Activated CD4-positive, alpha-beta T cell treated with anti-CD3 and anti-CD28 coated beads, Interleukin-2, amount 10 ng/mL, durations not matched to agents 24 days and 14 days (primary cell): ENCODE results near the gene YAP1. TPM values are rescaled to one million over a fixed set of nuclear protein-coding genes. Genes with fewer than 3 reads are reported as not detected.

ENCODE experiments used
- DNase-seq: peaks from one replicate; pipeline ENCODE4 v3.0.0; 2022
- H3K27ac Mint-ChIP-seq: one replicate; pipeline ENCODE4 v1.8.0; 2022; ENCODE audit warnings: mild to moderate bottlenecking, mixed read lengths
- H3K27me3 Mint-ChIP-seq: one replicate; pipeline ENCODE4 v1.8.0; 2022; ENCODE audit warnings: mixed read lengths
- H3K36me3 Mint-ChIP-seq: one replicate; pipeline ENCODE4 v1.8.0; 2022; ENCODE audit warnings: low read depth, mild to moderate bottlenecking, mixed read lengths
- H3K4me1 Mint-ChIP-seq: one replicate; pipeline ENCODE4 v1.8.0; 2021; ENCODE audit warnings: mixed read lengths
- H3K4me3 Mint-ChIP-seq: one replicate; pipeline ENCODE4 v1.8.0; 2022; ENCODE audit warnings: mild to moderate bottlenecking, moderate library complexity, mixed read lengths
- H3K9me3 Mint-ChIP-seq: one replicate; pipeline ENCODE4 v1.8.0; 2021; ENCODE audit warnings: mixed read lengths
- intact Hi-C: fragments of 100-400 bp; cut with micrococcal nuclease; formaldehyde crosslinking; loops from one replicate; pipeline ENCODE4 v1.15.1; 2023
- total RNA-seq: library from RNA; stranded (reverse); gene quantifications from 2 replicates; pipeline ENCODE4 v1.2.3, GENCODE V29; 2022

Gene YAP1
- total RNA-seq, 1 donor from 2014 or later: not detected

DNA sequence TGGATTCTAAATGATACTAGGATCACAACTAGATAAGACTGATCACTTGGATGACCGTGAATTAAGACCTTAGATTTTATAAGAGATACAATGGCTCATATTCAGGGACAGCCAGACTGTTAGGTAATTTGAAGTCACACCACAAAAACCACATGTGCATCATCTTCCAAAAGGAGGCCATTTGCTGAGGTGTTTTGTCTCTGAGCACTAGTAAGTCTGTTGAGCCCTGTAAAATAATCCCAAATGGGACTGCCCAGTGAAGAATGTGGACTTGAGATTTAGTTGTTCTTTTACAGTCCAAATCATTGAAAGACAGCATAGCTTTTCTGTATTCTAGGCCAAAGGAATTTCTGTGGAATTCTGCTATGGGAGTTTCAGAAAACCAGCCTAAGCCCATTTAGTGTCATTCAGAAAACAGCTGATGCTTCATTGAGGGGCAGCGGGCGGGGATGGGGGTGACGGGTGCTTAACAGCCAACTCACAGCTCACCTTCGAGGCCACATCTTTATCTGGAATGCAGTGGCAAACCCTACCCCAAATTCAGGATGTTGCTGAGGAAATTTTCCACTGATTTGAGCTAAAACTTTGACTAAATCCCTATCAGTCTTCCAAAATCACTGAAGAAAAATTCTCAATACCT lies 127.0 kb downstream of the YAP1 start:
- intact Hi-C loops: no loop called here
- no peaks in the 10 kb centered on the region for H3K36me3 Mint-ChIP-seq
- H3K27ac Mint-ChIP-seq: no peak overlapping the region
- H3K27me3 Mint-ChIP-seq: peaks cover 16% of the 10 kb centered on the region
- no peak for DNase-seq
- H3K4me3 Mint-ChIP-seq: no peak overlapping the region
- no peaks in the 10 kb centered on the region for H3K4me1 Mint-ChIP-seq
- H3K9me3 Mint-ChIP-seq: no peaks in the 10 kb centered on the region

DNA sequence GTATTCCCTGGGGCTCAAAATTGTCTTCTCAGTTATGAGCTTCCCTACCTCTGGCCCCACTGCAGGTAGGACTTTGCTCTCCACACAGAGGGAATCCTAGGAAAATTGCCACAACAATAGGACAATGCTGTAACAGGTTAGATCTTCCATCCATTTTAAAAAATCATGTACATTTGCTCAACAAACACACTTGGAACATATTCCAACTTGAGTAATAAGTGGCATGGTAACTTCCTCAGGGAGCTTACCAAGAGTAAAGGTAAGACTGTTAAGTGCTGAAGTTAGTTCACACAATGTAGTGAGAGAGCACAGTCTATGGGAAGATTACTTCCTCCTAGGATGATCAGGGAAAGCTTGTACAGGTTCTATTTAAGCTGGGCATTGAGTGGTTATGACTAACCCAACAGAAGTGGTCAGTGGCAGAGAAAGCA lies 128.2 kb downstream of the YAP1 start:
- Mint-ChIP-seq H3K27me3 (peaks cover 12% of the 10 kb centered on the region), H3K4me3 (no peak overlapping the region), H3K36me3 (no peaks in the 10 kb centered on the region), H3K4me1 (no peaks in the 10 kb centered on the region), H3K9me3 (no peaks in the 10 kb centered on the region), H3K27ac (no peak overlapping the region)
- intact Hi-C loops: no loop called here
- no peak for DNase-seq

DNA sequence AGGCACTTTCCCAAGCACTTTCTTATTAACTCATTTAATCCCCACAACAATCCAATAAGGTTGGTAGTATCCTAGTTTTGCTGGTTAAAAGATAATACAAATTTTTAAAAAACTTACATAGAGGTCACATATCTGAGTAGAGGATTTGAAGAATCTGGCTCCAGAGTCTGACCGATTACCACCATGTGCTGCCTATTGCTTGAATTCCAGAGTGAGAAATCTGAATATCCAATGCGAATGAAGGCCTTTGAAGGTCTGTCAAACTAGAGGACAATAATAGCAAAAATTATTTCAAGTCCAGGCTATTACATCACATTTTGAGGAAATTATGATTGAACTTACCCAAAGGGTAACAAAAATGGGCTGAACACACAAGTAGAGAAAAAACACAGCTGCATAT lies 129.2 kb downstream of the YAP1 start:
- H3K27ac Mint-ChIP-seq: no peak overlapping the region
- H3K9me3 Mint-ChIP-seq: no peaks in the 10 kb centered on the region
- H3K4me1 Mint-ChIP-seq: no peaks in the 10 kb centered on the region
- no peak for DNase-seq
- intact Hi-C loops: no loop called here
- no peaks in the 10 kb centered on the region for H3K36me3 Mint-ChIP-seq
- peaks cover 12% of the 10 kb centered on the region for H3K27me3 Mint-ChIP-seq
- H3K4me3 Mint-ChIP-seq: no peak overlapping the region

DNA sequence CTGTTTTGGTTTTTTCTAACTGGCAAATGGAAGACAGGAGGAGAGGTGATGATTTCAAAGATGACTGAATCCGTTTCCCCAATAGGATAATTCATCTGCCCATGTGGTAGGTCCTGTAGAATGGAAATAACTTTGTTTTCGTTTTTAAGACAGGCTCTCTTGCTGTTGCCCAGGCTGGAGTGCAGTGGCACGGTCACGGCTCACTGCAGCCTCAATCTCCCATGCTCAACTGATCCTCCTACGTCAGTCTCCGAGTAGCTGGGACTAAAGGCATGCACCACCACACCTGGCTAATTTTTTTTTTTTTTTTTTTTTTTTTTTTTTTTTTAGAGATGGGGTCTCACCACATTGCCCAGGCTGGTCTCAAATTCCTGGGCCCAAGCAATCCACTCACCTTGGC lies 129.7 kb downstream of the YAP1 start:
- no peak overlapping the region for H3K27ac Mint-ChIP-seq
- DNase-seq: no peak
- no peaks in the 10 kb centered on the region for H3K9me3 Mint-ChIP-seq
- H3K36me3 Mint-ChIP-seq: no peaks in the 10 kb centered on the region
- H3K4me3 Mint-ChIP-seq: no peak overlapping the region
- H3K4me1 Mint-ChIP-seq: no peaks in the 10 kb centered on the region
- peaks cover 12% of the 10 kb centered on the region for H3K27me3 Mint-ChIP-seq
- intact Hi-C loops: no loop called here

DNA sequence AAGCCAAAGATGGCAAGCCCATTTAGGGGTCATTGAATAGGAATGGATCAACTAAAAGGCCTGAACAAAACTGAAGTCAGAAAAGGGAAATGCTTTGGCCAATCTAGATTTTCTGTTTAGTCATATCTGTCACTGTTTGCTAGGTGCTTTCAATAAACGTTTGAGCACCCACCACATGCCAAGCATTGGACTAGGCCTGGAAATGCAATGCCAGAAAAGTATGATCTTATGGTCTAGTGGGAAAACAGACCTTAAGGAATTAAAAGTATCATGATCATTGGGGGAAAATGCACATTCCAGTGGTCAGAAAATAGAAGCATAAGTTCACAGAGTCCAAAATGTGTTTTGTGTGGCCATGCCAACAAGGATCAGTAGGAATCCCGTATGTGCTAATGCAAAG lies 130.3 kb downstream of the YAP1 start:
- Mint-ChIP-seq H3K27ac (no peak overlapping the region), H3K27me3 (peaks cover 7% of the 10 kb centered on the region), H3K36me3 (no peaks in the 10 kb centered on the region), H3K4me1 (no peaks in the 10 kb centered on the region), H3K9me3 (no peaks in the 10 kb centered on the region), H3K4me3 (no peak overlapping the region)
- DNase-seq: no peak
- intact Hi-C loops: no loop called here

DNA sequence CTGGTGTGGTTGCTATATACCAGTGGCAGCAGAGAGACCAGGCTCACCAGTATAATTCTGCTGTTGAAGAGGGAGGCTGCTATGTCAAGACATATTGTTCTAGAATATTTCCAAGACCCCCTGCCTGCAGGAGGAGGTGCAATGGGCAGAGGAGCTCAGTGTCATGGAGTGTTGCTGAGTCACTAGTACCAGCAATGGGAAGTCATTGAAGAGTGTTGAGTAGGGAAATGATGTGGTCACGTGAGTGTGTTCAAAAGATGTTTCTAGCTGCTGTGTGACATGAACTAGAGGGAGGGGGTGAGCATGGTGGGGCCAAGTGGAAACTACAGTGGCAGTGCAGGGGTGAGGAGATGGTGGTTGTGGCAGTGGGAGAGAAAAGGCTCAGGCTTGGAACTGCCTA lies 130.8 kb downstream of the YAP1 start:
- Mint-ChIP-seq H3K27ac (no peak overlapping the region), H3K36me3 (no peaks in the 10 kb centered on the region)
- intact Hi-C loops: no loop called here

DNA sequence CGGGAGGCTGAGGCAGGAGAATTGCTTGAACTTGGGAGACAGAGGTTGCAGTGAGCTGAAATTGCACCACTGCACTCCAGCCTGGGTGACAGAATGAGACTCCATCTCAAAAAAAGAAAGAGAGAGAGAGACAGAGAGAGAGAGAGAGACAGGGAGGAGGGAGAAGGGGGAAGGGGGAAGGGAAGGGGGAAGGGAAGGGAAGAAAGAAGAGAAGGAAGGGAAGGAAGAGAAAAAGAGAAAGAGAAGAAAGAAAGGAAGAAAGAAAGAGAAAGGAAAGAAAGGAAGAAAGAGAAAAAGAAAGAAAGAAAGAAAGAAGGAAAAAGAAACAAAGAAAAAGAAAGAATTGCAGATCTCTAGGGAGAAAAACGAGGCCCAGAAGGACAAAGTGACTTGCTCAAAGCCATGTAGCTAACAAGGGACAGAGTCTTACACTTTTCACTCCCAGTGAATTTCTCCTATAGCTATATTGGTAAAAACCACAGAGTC lies 133.2 kb downstream of the YAP1 start:
- H3K27me3 Mint-ChIP-seq: peaks cover 1% of the 10 kb centered on the region
- H3K9me3 Mint-ChIP-seq: no peaks in the 10 kb centered on the region

More for the DNA sequence above, 130.8 kb downstream of the YAP1 start:
- Mint-ChIP-seq H3K27me3 (peaks cover 5% of the 10 kb centered on the region), H3K9me3 (no peaks in the 10 kb centered on the region), H3K4me1 (no peaks in the 10 kb centered on the region), H3K4me3 (no peak overlapping the region)
- no peak for DNase-seq

DNA sequence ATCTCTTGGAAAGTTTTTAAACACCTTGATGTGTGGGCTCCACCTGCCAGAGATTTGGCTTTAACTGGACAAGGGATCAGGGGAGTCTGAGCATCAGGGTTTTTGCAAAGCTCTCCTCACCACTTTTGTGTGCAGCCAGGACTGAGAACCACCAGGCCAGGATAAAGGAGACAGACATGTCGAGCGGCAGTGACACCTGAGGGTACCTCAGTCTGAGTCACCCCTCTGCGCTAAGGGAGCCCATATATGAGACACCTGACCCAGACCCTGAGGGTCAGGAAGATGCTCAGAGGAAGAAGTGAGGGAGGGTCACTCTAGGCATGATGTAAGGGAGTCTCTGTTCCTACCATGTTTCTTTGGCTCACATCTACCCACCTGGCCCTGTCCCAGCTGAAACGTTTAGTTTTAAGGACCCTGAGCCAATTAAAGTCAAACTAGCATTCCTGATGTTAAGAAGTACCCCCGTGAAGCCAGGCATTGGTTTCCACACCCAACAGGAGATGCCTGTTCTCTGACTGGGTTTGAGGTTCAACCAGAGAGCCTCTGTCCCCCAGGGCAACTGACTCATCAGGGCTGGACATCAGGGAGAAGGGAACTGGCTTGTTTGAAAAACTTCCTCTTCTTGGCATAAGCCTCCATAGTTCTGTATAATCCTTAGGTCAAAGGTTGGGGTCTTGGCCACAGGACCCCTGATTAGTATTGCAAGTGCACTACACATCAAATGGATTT lies 134.6 kb downstream of the YAP1 start:
- Mint-ChIP-seq H3K36me3 (no peaks in the 10 kb centered on the region), H3K27me3 (no peaks in the 10 kb centered on the region), H3K27ac (no peak overlapping the region), H3K4me3 (no peak overlapping the region), H3K4me1 (no peaks in the 10 kb centered on the region), H3K9me3 (no peaks in the 10 kb centered on the region)
- DNase-seq: no peak
- intact Hi-C loops: no loop called here

More for the DNA sequence above, 133.2 kb downstream of the YAP1 start:
- no peak for DNase-seq
- Mint-ChIP-seq H3K27ac (no peak overlapping the region), H3K4me1 (no peaks in the 10 kb centered on the region), H3K36me3 (no peaks in the 10 kb centered on the region), H3K4me3 (no peak overlapping the region)
- intact Hi-C loops: no loop called here

DNA sequence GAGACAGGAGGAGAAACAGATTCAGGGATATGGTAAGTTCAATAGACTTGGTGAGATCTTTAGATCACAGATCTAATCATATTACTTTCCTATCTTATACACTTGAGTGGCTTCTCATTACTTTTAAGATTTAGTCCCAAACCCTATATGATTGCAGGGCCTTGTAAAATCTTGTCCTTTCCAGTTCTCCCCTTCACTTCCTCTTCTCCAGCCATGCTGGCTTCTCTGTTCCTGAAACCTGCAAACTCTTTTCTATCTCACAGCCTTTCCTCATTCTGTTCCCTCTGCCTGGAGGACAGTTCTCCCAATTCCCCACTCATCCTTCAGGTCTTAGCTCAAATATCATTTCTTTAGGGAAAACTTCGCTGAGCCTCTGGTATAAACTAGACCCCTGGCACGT lies 141.2 kb downstream of the YAP1 start:
- Mint-ChIP-seq H3K27me3 (no peaks in the 10 kb centered on the region), H3K4me1 (no peaks in the 10 kb centered on the region), H3K9me3 (no peaks in the 10 kb centered on the region), H3K36me3 (no peaks in the 10 kb centered on the region), H3K27ac (no peak overlapping the region), H3K4me3 (no peak overlapping the region)
- DNase-seq: no peak
- intact Hi-C loops: no loop called here

DNA sequence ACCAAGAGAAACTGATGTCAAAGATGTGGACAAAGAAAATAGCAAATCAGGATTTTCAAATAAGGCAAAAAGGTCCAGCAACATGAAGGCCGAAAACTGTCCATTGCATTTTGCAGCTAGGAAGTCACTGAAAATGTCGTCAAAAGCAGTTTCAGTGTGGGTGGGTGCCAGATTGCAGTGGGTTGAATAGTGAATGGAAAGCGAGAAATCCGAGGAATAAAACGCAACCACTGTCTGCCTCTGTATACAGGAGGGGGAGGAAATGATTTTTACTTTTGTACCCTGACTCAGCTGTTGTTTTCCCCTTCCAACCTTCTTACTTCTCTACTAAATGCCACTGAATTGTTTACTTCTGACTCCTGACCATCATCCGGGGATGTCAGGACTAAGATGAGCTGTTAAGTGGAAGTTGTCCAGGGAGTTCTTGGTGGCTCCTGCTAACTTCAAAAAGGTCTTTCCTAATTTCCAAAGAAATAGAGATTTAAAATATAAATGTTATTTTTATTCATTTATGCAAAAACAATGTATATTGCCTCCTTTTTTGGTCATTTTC lies 142.2 kb downstream of the YAP1 start:
- no peak for DNase-seq
- Mint-ChIP-seq H3K27me3 (no peaks in the 10 kb centered on the region), H3K36me3 (no peaks in the 10 kb centered on the region), H3K4me1 (no peaks in the 10 kb centered on the region), H3K4me3 (no peak overlapping the region), H3K27ac (no peak overlapping the region), H3K9me3 (no peaks in the 10 kb centered on the region)
- intact Hi-C loops: no loop called here

DNA sequence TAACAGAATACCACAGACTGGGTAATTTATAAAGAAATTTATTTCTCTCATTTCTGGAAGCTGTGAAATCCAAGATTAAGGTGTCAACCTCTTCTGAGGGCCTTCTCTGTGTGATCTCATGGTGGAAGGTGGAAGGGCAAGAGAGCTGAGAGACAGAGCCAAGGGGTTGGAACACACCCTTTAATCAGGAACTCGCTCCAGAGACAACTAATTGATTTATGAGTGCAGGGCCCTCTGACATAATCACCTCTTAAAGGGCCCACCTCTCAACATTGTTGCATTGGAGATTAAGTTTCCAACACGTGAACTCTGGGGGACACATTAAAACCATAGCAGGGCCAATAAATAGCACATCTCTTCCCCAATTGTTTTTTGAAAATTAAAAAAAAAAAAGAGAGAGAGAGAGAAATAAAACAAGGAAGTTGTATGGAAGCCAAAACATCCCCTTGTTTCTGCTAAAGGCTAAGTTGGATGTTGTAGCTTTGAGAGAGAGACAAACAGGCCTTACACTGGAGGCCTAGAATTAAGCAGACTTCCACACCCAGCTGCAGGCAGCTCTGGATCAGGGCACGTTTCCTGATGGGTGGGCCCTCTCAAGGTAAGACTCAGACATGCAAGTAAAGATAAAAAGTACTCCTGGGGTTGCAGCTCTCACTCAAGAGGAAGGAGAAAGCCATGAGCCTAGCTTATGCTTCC lies 142.9 kb downstream of the YAP1 start:
- Mint-ChIP-seq H3K27me3 (no peaks in the 10 kb centered on the region), H3K4me3 (no peak overlapping the region), H3K4me1 (no peaks in the 10 kb centered on the region), H3K27ac (no peak overlapping the region), H3K36me3 (no peaks in the 10 kb centered on the region), H3K9me3 (no peaks in the 10 kb centered on the region)
- intact Hi-C loops: no loop called here
- DNase-seq: no peak

DNA sequence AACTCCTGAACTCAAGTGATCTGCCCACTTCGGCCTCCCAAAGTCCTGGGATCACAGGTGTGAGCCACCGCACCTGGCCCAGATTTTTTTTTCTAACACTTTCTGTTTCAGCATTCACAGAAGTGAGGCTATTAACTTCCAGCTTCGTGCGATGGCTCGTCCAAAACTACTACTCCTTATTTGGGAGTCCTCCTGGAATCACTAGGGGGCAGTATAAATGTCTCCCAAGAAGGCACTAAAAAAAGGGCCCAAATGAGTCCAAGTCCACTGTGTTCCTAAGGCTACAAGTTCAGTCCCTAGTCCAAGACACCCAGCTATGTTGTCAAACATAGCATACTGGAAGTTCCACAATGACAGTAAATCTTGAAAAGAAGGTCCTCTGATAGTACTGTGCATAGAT lies 143.8 kb downstream of the YAP1 start:
- Mint-ChIP-seq H3K4me1 (no peaks in the 10 kb centered on the region), H3K27ac (no peak overlapping the region), H3K27me3 (no peaks in the 10 kb centered on the region), H3K9me3 (no peaks in the 10 kb centered on the region), H3K4me3 (no peak overlapping the region), H3K36me3 (no peaks in the 10 kb centered on the region)
- DNase-seq: no peak
- intact Hi-C loops: no loop called here

DNA sequence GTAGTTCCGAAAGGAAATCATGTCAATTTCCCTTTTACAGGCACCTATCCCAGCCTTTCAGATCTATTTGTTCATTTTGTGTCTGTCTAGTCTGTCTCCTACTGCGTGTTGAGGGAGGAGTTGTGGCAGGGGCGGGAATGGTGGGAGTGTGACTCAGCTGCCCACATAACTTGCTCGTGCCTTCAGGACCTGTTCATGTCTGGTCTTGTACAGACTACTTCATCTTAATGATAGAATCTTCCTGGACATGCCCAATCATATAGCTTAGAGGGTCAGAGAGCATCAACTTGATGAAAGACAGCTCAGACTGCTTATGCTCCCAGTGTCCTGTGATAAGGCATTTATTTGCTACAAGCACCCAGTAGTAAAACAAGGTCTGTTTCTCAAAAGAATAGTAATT lies 146.0 kb downstream of the YAP1 start:
- Mint-ChIP-seq H3K27ac (no peak overlapping the region), H3K27me3 (peaks cover 4% of the 10 kb centered on the region), H3K4me3 (no peak overlapping the region), H3K36me3 (no peaks in the 10 kb centered on the region), H3K9me3 (no peaks in the 10 kb centered on the region), H3K4me1 (no peaks in the 10 kb centered on the region)
- DNase-seq: no peak
- intact Hi-C loops: no loop called here

DNA sequence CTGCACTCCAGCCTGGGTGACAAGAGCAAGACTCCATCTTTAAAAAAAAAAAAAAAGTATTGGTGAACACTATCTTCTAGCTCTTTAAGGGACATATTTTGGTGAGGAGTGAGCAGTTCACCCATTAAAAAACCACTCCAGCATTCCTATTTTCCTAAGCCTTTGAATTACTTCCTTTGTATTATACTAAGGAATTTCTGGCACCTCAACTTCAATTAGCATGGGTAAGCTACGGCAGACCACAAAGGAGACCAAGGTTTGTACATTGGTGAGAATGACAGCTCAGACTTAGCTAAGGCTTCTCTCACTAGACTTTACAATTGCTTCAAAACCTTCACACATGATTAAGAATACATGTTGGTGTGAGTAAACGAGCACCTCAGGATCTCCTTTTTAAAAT lies 150.0 kb downstream of the YAP1 start:
- no peak for DNase-seq
- Mint-ChIP-seq H3K4me3 (no peak overlapping the region), H3K36me3 (no peaks in the 10 kb centered on the region), H3K9me3 (no peaks in the 10 kb centered on the region), H3K27ac (no peak overlapping the region), H3K27me3 (peaks cover 7% of the 10 kb centered on the region), H3K4me1 (no peaks in the 10 kb centered on the region)
- intact Hi-C loops: loop anchor here (10.0 kb wide), 1 partner anchor 145 kb away; the partner anchor contains the start of gene YAP1
